CD4-positive, alpha-beta T cell treated with Interferon alpha-2 for 1 hour (primary cell): ENCODE results near the gene ANAPC2.
A peak's percentile ranks its signal among the peaks of the same experiment; 100 is the strongest.

ENCODE experiments used
- DNase-seq, 2 donors: peaks; one replicate each; pipeline ENCODE4 v3.0.0-alpha.2; 2020 to 2022

ANAPC2 gene

GRCh38 chr9:137214620-137215019 is 26.3 kb upstream of the ANAPC2 start:
- no peak for DNase-seq

DNA sequence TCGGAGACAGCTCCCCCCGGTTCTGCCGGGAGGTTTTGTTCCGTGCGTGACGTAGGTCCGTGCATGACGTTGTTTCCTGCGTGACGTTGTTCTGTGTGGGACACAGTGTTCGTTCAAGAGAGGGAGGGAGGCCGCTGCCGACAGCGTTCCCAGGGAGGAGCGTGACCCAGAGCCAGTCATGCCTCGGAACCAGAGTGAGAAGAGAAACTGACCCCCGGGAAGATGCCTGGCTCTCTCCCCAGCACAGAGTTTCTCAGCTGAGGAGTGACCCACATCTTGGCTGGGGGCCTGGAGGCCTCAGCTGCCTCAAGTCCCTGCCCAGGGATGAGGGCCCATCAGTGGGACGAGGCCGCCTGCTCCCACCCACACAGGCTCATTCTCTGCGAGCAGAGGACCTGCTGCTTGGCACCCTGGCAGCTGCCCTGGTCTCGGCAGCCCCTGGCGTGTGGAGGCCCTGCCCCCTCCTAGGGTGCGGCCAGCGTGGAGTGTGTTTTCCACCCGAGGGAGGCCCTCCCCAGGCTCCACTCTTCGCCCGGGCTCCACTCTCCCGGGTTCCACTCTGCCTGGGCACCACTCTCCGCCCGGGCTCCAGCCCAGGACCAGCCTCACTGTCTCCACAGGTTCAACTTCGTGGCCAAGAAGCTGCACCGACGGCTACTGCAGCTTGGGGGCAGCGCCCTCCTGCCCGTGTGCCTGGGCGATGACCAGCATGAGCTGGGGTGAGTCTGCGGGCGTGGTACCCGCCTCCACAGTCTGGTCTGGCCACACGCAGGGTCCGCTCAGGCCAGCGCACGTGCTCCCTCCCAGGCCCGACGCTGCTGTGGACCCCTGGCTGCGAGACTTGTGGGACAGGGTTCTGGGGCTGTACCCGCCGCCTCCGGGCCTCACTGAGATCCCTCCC is 25.1 kb upstream of the ANAPC2 start:
- no peak for DNase-seq

- DNase-seq = no peak
Observed at GRCh38 chr9:137212520-137212919, 24.2 kb upstream of the ANAPC2 start.

DNA sequence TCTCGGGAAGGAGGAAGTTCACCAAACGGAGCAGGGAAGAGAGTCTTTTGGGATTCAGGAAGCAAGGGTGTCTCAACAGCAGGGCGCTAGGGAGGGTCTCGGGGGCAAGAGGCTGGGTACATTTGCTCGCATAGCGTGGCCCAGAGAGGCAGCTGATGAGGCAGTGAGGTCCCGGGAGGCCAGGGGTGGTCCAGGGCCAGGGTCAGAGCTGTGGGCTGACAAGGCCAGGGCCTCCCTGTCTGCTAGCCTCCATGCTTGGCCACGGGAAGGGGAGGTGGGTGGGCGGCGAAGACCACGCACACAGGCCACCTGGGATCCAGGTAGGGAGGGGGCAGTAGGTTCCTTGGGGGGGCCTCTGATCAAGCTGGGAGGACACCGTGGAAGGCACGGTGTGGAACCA is 23.2 kb upstream of the ANAPC2 start:
- DNase-seq = no peak

DNA sequence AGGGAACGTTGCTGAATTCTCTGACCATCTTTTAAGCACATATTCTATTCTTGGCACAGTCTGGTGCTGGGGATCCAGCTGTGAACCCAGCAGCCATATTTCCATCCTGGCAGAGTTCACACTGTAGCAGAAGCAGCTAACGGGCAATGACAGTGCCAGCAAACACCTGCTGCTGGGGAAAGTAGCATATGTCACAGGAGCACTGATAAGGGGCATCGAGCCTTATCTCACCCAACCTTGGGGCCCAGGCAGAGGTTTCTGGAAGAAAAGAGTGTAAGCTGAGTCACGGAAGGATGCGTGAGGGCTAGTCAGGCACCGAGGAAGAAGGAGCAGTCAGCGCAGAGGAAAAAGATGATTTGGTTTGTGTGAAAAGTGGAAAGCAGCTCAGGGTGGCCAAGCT is 18.2 kb upstream of the ANAPC2 start:
- DNase-seq = no peak

DNA sequence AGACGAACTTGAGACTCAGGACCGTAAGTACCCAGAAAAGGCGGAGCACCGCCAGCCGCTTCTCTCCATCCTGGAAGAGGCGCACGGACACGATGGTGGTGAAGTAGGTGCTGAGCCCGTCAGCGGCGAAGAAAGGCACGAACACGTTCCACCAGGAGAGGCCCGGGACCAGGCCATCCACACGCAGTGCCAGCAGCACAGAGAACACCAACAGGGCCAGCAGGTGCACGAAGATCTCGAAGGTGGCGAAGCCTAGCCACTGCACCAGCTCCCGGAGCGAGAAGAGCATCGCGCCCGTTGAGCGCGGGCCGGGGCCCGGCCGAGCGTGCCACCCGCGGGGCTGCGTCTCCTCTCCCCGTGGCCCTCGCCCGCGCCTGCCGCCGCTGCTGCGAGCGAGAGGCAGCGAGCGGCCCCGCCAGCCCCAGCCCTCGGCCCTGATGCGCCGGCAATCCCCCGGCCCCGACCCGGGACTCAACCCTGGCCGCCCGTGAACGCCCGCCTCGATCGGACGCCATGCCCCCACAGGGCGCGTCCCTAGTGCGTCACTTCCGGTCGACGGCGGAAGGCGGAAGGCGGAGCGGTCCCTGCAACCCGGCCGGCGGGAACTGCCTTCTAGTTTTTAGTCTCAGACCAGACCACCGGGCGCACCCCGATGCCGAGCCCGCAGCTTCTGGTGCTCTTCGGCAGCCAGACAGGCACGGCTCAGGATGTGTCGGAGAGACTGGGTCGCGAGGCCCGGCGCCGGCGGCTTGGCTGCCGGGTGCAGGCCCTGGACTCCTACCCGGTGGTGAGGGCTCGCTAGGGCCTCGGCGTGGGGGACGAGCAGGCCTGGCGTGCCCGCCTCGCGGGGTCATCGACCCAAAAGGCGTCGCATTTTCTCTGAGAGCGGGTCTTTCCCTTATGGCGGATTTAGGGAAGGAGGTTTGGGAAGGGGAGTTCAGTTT is 17.0 kb upstream of the ANAPC2 start, which contains the start of the genes NDOR1 and TMEM203:
Gene NDOR1 (plus strand): TSS at position 575 of the 944 bp plus-strand sequence. CDS start 78 bp downstream, at position 653.
Gene TMEM203 (minus strand): TSS at position 523 of the 944 bp plus-strand sequence. CDS start 234 bp downstream, at position 289.
- peak; percentile 87 to 93 for DNase-seq

- no peak for DNase-seq
Observed at GRCh38 chr9:137204731-137205125, 16.4 kb upstream of the ANAPC2 start.

DNA sequence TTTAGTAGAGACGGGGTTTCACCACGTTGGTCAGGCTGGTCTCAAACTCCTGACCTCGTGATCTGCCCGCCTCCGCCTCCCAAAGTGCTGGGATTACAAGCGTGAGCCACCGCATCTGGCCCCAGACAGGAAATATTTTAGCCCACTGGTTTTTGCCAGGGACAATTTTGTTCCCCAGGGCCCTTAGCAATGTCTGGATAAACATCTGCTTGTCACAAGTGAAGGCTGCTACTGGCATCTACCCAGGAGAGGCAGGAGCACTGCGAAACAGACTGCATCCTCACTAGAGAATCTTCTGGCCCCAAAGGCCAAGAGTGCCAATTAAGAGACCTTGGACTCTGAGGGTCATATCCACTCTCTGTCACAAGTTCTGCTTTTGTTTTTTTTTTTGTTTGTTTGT is 14.6 kb upstream of the ANAPC2 start:
- DNase-seq = no peak

GRCh38 chr9:137201205-137201868 is 13.0 kb upstream of the ANAPC2 start:
- no peak for DNase-seq

- DNase-seq = peak; percentile 98 to 99
Observed at GRCh38 chr9:137200311-137201204, 12.2 kb upstream of the ANAPC2 start, which contains the start of gene TPRN. Gene TPRN, minus strand, starts transcription at chr9:137200741. Its CDS starts 30 bp downstream, at chr9:137200711.

DNA sequence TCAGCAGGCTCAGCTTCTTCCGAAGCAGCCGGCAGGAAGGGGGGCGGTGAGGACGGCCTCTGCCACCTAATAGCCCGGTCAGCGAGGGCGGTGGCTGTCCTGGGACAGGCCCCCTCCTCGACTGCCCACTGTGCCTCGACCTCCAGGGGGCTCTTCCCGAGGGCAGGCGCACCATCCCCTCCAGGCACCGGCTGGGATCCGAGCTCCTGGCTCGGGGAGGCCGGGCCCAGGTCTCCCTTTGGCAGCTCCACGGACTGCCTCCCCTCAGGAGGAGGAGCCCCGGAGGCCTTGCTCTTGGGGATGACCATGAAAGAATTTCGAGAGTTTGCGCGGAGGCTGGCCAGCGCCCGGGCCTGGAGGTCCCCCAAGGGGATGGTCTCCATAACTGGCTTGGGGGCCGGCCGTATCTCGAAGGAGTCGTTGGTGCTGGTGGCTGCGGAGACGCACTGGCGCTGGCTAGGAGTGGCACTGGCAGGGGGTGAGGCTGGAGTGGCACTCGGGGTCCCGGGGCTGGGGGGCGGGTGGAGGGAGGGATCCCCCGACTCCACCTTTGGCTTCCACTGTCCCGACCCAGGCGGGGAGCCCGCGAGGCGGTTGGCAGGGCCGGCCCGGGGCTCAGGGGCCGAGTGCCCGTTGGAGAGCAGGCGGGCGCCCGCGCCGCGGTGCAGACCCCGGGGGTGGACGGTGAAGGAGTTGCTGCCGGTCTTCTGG is 11.2 kb upstream of the ANAPC2 start:
- no peak for DNase-seq

- DNase-seq = no peak
Observed at GRCh38 chr9:137198902-137199283, 10.5 kb upstream of the ANAPC2 start.

DNA sequence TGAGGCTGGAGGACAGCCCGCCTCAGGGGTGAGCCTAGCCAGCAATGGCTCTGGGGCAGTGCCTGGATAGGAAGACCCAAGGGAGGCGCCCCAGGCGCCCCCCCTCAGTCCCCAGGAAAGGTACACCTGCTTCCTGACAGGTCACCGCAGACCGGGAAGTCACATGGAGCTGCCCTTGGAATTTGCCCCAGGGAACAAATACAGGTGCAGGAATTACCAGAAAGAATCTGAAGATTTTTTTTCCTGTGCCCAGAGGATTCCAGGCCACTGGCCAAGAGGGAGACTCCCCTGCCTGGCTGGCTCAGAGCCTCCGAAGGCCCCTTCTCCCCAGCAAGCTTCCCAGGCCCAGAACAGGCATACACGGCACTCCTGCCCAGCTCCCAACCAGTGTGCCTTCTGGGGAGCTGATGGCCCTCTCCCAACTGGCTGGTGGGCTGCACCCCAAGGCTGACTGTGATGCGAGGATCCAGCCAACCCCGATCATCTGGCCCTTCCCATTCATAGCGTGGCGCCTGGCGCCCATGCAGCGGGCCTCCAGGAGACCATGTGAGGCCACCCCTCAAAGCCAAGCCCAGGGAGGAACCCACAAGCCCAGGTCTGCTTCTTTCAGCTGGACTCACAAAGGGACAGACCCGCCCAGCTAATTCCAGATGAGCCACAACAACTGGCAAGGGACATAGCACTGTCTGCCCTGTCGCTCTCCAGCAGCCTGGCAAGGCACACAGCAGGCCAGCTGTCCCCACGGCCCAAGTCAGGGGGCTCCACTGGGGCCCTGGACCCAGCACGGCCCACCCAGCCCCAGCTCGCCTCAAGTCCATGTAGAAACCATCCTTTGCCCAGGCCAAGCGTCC is 9.9 kb upstream of the ANAPC2 start:
- no peak for DNase-seq

DNA sequence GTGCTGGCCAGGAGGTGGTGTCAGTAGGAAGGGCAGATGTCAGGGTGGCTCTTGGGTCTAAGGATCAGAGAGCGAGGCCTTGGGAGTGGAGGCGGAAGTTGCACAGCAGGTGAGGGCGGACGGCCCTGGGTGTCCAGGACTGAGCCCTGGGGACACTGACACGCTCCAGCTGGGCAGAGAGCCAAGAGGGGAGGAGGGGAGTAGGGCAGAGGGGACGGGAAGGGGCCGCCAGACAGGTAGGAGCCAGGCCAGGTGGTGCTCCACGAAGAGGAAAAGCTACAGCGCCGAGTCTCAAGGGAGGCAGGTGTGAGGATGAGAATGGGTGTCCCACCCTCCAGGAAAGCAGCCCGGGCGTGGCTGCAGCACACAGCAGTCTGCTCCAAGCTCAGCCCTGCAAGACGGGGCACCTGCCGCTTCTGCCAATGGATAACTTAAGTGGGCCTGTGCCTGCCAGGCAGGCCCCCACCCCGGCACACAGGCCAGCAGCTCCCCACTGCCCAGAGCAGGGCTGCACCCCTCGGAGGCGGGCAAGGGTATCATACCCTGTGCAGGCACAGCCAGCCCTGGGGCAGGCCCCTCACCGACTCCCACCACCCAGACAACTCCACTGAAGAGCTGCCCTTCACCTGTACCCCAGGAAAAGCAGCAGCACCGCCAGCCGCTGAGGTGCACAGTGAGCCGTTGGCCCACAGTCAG is 7.3 kb upstream of the ANAPC2 start:
- no peak for DNase-seq

GRCh38 chr9:137194909-137195308 is 6.5 kb upstream of the ANAPC2 start:
- no peak for DNase-seq

DNA sequence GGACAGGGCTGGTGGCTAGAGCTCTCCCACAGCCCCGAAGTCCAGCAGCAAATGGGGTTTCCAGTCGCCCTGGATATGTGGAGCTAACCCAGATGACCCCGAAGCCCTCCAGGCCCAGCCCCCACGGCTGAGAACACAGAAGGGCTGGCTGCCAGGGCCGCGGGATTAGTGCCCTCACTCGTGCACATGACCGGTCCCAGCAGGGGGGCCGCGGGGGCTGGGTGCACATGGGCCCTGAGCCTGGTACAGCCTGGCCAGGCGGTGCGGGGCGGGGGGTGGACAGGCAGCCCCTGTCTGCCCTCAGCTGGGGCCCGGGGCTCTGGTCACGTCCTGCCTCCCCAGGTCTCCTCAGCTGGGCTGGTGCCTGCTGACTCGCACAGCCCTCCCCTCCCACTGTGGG is 6.0 kb upstream of the ANAPC2 start:
- no peak for DNase-seq

GRCh38 chr9:137193771-137194170 is 5.4 kb upstream of the ANAPC2 start:
- DNase-seq = no peak

DNA sequence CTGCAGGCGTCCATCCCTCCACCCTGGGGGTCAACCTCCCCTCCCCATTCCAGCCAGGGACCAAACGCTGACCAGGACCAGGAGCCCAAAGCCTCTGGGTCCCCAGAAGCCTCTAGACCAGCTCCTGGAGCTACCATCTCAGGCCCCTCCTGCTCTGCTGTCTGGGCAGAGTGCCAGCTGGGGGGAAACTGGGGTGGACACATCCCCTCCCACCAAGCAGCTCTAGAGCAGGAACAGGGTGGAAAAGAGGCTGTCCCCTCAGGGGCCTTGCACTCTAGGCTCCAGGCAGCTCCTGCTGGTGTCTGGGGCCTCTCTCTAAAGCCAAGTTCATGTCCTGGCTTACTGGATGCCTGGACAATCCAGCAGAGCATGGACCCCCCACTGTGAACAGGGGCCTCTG is 4.5 kb upstream of the ANAPC2 start:
- no peak for DNase-seq

DNA sequence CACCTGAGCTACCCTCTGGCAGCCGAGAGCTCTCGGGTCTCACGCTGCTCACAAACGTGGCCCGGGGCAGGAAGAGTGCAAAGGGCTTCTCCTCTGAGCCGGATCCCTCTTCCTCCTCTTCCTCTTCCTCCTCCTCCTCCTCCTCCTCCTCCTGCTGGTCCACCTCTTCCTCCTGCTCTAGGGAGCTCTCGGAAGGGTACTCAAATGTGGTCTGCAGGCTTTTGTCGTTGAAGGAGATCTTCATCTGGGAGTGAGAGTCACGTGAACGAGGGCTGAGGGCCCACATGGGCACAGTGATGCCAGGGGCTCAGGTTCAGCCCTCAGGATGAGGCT is 4.1 kb upstream of the ANAPC2 start:
- no peak for DNase-seq
